Activated CD4-positive, alpha-beta memory T cell treated with anti-CD3 and anti-CD28 coated beads for 36 hours (primary cell): ENCODE results near the gene DHX30. TPM values are rescaled to one million over a fixed set of nuclear protein-coding genes. Genes with fewer than 3 reads are reported as not detected.
"Not testable (repeated sequence)": the region's sequence is repeated elsewhere in the genome, so short reads cannot be mapped to it uniquely, and the experiment has no call there.

Experiments
- CTCF ChIA-PET: fragments of 350-600 bp; sonication (Branson Sonifier 250); formaldehyde crosslinking; loops from one replicate; lab custom pipeline; 2021; ENCODE audit warnings: antibody characterized with exemption, inconsistent platforms; lab: Charles Lee
- POLR2A ChIA-PET: fragments of 350-600 bp; sonication (Branson Sonifier 250); formaldehyde crosslinking; loops from one replicate; lab custom pipeline; 2021; ENCODE audit warnings: antibody characterized with exemption; lab: Charles Lee
- DNase-seq: peaks from one replicate; pipeline ENCODE4 v3.0.0-alpha.2; 2020
- H3K27ac Mint-ChIP-seq: one replicate; pipeline ENCODE4 v1.8.0; 2021; ENCODE audit warnings: mixed read lengths
- H3K27me3 Mint-ChIP-seq: one replicate; pipeline ENCODE4 v1.8.0; 2021; ENCODE audit warnings: mixed read lengths
- H3K36me3 Mint-ChIP-seq: one replicate; pipeline ENCODE4 v1.8.0; 2021; ENCODE audit warnings: mixed read lengths
- H3K4me1 Mint-ChIP-seq: one replicate; pipeline ENCODE4 v1.8.0; 2021; ENCODE audit warnings: low read depth, mixed read lengths
- H3K4me3 Mint-ChIP-seq: one replicate; pipeline ENCODE4 v1.8.0; 2021; ENCODE audit warnings: mild to moderate bottlenecking, mixed read lengths
- H3K9me3 Mint-ChIP-seq: one replicate; pipeline ENCODE4 v1.8.0; 2021; ENCODE audit warnings: mixed read lengths
- intact Hi-C: fragments of 100-400 bp; cut with micrococcal nuclease; formaldehyde crosslinking; loops from one replicate; pipeline ENCODE4 v1.15.1; 2023
- total RNA-seq, 2 experiments: library from RNA; stranded (reverse); gene quantifications; one replicate each; pipeline ENCODE4 v1.2.3, GENCODE V29; 2021

The DHX30 gene
- 10 to 100 TPM; 76.7 to 77.5 TPM for total RNA-seq

GRCh38 chr3:47802734-47803479 is at the start of gene DHX30:
Gene DHX30, plus strand, starts transcription at chr3:47803138. Its CDS starts 7,546 bp downstream, at chr3:47810684.
- H3K36me3 Mint-ChIP-seq = no peaks in the 10 kb centered on the region
- no peaks in the 10 kb centered on the region for H3K9me3 Mint-ChIP-seq
- H3K4me1 Mint-ChIP-seq = peaks cover 21% of the 10 kb centered on the region
- no peaks in the 10 kb centered on the region for H3K27me3 Mint-ChIP-seq
- DNase-seq = peak; percentile 90
- CTCF ChIA-PET = interaction anchor here (0.7 to 1.9 kb wide), 8 partner anchors 13 to 633 kb away, joined by 3 to 18 read pairs (median 3); partner anchors contain the start of gene SCAP
- intact Hi-C loops = loop anchor here (2.0 to 5.0 kb wide), 3 partner anchors 14 to 291 kb away; partner anchors contain the start of gene ELP6
- POLR2A ChIA-PET = interaction anchor here (0.7 to 1.6 kb wide), 3 partner anchors 22 to 285 kb away, joined by 3 to 10 read pairs (median 4); no protein-coding TSS in a partner anchor
- H3K27ac Mint-ChIP-seq = peak within 1 kb of the TSS; percentile 87
- peak within 1 kb of the TSS; percentile 92 for H3K4me3 Mint-ChIP-seq

DNA sequence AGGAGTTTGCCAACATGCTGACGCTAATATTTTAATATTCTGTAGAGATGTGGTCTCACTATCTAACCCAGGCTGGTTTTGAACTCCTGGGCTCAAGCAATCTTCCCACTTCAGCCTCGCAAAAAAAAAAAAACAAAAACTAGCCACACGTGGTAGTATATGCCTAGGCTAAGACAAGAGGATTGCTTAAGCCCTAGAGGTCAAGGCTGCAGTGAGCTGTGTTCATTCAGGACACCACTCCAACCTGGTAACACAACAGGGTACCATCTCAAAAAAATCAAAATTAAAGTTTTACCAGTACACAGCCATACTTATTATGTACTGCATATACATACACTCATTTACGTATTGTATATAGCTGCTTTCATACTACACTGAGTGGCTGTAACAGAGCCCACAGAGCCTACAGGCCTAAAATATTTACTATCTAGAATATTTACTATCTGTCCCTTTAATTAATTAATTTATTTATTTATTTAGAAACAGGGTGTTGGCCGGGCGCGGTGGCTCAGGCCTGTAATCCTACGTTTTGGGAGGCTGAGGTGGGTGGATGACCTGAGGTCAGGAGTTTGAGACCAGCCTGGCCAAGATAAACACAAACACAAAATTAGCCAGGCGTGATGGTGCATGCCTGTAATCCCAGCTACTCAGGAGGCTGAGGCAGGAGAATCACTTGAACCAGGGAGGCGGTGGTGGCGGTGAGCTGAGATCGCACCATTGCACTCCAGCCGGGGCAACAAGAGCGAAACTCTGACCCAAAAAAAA is 44.5 kb upstream of the DHX30 start:
- Mint-ChIP-seq H3K27ac (no peak overlapping the region), H3K4me1 (peaks cover 8% of the 10 kb centered on the region), H3K4me3 (no peak overlapping the region), H3K9me3 (no peaks in the 10 kb centered on the region), H3K36me3 (peaks cover 16% of the 10 kb centered on the region), H3K27me3 (no peaks in the 10 kb centered on the region)
- ChIA-PET POLR2A (no interaction called here), CTCF (no interaction called here)
- DNase-seq = no peak
- intact Hi-C loops = no loop called here

DNA sequence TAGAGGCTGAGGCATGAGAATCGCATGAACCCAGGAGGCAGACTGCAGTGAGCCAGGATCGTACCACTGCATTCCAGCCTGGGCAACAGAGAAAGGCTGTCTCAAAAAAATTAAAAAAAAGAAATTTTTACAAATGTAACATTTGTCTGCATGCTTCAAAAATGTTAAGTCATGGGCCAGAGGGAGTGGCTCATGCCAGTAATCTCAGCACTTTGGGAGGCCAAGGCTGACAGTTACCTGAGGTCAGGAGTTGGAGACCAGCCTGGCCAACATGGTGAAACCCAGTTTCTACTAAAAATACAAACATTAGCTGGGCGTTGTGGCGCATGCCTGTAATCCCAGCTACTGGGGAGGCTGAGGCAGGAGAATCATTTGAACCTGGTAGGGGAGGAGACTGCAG is 42.7 kb upstream of the DHX30 start:
- H3K36me3 Mint-ChIP-seq = peaks cover 15% of the 10 kb centered on the region
- H3K27ac Mint-ChIP-seq, intact Hi-C loops, POLR2A ChIA-PET, H3K4me1 Mint-ChIP-seq, H3K4me3 Mint-ChIP-seq, H3K9me3 Mint-ChIP-seq, DNase-seq, CTCF ChIA-PET, H3K27me3 Mint-ChIP-seq: not testable (repeated sequence)

DNA sequence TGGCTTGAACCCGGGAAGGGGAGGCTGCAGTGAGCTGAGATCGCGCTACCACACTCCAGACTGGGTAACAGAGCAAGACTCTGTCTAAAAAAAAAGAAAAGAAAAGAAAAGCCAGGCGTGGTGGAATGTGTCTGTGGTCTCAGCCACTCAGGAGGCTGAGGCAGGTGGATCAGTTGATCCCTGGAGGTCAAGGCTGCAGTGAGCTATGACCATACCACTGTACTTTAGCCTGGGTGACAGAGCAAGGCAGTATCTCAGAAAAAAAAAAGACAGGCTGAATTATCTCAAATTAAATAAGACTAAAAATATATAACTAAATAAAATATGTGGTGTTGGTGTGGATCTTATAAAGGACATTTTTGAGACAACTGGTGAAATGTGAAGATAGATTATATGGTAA is 41.9 kb upstream of the DHX30 start:
- Mint-ChIP-seq H3K36me3 (peaks cover 15% of the 10 kb centered on the region), H3K9me3 (no peaks in the 10 kb centered on the region), H3K27ac (no peak overlapping the region), H3K4me3 (no peak overlapping the region), H3K27me3 (no peaks in the 10 kb centered on the region), H3K4me1 (peaks cover 6% of the 10 kb centered on the region)
- ChIA-PET POLR2A (no interaction called here), CTCF (no interaction called here)
- DNase-seq = no peak
- intact Hi-C loops = no loop called here

DNA sequence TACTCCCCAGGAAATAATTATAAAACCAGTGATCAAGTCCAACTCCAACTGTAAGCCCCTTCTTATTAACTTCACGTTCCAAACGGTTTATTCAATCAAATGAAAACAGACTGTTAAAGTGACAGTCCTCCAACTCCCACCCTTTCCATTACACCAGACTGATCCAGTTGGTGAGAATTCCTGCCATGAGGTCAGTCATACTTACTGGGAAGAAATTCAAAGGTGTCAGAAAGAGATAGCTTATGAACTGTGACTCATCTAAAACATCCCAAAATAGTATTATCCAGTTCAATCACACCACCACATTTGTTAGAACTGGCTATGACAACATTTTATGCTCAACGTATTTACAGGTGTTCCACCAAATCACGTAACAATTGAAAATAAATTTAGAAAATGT is 40.7 kb upstream of the DHX30 start:
- H3K9me3 Mint-ChIP-seq = no peaks in the 10 kb centered on the region
- H3K4me3 Mint-ChIP-seq = no peak overlapping the region
- H3K27me3 Mint-ChIP-seq = no peaks in the 10 kb centered on the region
- peaks cover 6% of the 10 kb centered on the region for H3K4me1 Mint-ChIP-seq
- no peak for DNase-seq
- intact Hi-C loops = no loop called here
- H3K27ac Mint-ChIP-seq = peak overlapping the region; percentile 24
- ChIA-PET CTCF (no interaction called here), POLR2A (no interaction called here)
- H3K36me3 Mint-ChIP-seq = peaks cover 9% of the 10 kb centered on the region

DNA sequence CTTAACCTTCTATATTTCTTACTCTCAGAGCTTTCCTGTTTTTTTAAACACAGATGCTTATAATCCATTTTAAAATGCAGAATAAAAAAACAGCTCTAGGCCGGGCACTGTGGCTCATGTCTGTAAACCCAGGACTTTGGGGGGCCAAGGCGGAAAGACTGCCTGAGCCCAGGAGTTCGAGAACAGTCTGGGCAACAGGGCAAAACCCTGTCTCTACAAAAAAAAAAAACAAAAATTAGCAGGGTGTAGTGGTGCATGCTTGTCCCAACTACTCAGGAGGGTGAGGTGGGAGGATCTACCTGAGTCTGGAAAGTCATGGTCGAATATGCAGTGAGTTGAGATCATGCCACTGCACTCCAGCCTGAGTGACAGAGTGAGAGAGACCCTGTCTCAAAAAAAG is 36.8 kb upstream of the DHX30 start:
- peaks cover 10% of the 10 kb centered on the region for H3K36me3 Mint-ChIP-seq
- ChIA-PET CTCF (no interaction called here), POLR2A (no interaction called here)
- peaks cover 8% of the 10 kb centered on the region for H3K4me1 Mint-ChIP-seq
- DNase-seq = no peak
- no peak overlapping the region for H3K27ac Mint-ChIP-seq
- intact Hi-C loops = no loop called here
- no peak overlapping the region for H3K4me3 Mint-ChIP-seq
- no peaks in the 10 kb centered on the region for H3K27me3 Mint-ChIP-seq
- no peaks in the 10 kb centered on the region for H3K9me3 Mint-ChIP-seq

- POLR2A ChIA-PET = no interaction called here
Observed at GRCh38 chr3:47772047-47772446, 30.9 kb upstream of the DHX30 start.

DNA sequence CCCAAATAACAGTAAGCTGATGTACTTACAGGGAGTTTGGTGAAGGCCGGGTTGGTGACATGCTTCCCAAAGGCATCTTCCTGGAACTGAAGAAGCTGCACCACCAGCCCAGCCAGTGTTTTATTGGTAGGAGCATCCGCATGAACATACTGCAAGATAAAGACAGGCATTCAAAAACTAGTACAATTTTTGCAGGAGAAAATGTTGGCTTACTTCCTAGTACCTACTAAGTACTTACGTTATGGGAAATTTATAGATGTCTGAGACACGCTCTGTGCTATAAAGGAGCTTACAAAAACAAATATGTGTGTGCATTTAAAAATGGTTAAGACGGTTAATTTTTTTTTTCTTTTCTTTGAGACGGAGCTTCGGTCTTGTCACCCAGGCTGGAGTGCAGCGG is 30.1 kb upstream of the DHX30 start:
- DNase-seq = no peak
- no peaks in the 10 kb centered on the region for H3K9me3 Mint-ChIP-seq
- intact Hi-C loops = no loop called here
- H3K27me3 Mint-ChIP-seq = no peaks in the 10 kb centered on the region
- no peak overlapping the region for H3K4me3 Mint-ChIP-seq
- POLR2A ChIA-PET = no interaction called here
- peak overlapping the region; percentile 8 for H3K27ac Mint-ChIP-seq
- peaks cover 18% of the 10 kb centered on the region for H3K36me3 Mint-ChIP-seq
- CTCF ChIA-PET = no interaction called here
- H3K4me1 Mint-ChIP-seq = peaks cover 16% of the 10 kb centered on the region

More at GRCh38 chr3:47772047-47772446, 30.9 kb upstream of the DHX30 start:
- H3K4me3 Mint-ChIP-seq = no peak overlapping the region
- no peaks in the 10 kb centered on the region for H3K9me3 Mint-ChIP-seq
- peaks cover 18% of the 10 kb centered on the region for H3K36me3 Mint-ChIP-seq
- DNase-seq = no peak
- CTCF ChIA-PET = no interaction called here
- peaks cover 16% of the 10 kb centered on the region for H3K4me1 Mint-ChIP-seq
- intact Hi-C loops = no loop called here
- H3K27me3 Mint-ChIP-seq = no peaks in the 10 kb centered on the region
- H3K27ac Mint-ChIP-seq = no peak overlapping the region

GRCh38 chr3:47778746-47779145 is 24.2 kb upstream of the DHX30 start:
- peaks cover 27% of the 10 kb centered on the region for H3K4me1 Mint-ChIP-seq
- H3K27ac Mint-ChIP-seq = no peak overlapping the region
- CTCF ChIA-PET = no interaction called here
- H3K4me3 Mint-ChIP-seq = no peak overlapping the region
- POLR2A ChIA-PET = no interaction called here
- peaks cover 17% of the 10 kb centered on the region for H3K36me3 Mint-ChIP-seq
- no peaks in the 10 kb centered on the region for H3K27me3 Mint-ChIP-seq
- DNase-seq = no peak
- intact Hi-C loops = no loop called here
- no peaks in the 10 kb centered on the region for H3K9me3 Mint-ChIP-seq

DNA sequence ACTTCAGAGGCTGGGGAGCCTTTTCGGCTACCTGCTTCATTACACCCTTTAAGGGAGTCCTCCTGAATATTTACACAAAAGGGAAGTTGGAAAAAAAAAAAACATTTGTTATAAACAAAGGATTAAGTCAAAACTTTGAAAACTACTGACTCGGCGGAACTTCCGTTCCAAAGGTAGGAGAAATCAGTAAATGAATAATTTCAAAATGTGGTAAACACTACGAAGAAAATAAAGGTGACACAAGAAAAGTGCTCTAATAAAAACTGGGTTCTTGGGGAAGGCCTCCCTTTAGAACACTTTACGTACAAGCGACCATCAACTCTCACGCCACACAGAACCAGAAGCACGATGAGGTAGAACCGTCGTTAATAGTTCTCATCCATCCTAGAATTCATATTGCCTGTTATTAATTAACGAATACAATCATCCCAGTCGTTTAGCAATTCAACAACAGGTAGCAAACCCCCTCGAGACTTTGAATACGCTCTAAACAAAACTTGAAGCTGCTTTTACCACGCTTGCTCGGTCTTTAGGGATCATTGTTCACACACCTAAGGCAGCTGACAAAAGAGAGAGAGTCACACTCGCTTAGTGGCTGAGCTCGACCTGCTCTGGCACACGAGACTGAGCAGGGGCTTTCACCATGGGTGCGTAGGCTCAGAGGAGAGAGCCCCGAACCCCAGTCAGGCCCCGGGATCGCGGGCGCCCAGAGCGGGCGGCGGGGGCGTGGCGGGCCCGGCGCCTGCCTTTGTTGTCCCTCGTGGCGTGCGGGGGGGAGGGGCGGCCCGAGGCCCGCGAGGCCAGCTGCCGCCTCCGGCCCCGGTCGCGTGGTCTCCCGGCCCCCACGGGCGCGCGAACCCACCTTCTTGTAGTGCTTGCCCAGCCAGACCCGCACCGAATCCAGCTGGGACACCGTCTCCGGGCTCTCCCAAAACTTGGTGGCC is 21.9 kb upstream of the DHX30 start:
- Mint-ChIP-seq H3K9me3 (no peaks in the 10 kb centered on the region), H3K27ac (peak overlapping the region; percentile 95), H3K36me3 (peaks cover 14% of the 10 kb centered on the region), H3K27me3 (no peaks in the 10 kb centered on the region), H3K4me3 (peak overlapping the region; percentile 78), H3K4me1 (peaks cover 20% of the 10 kb centered on the region)
- POLR2A ChIA-PET = interaction anchor here (1.1 to 1.5 kb wide), 3 partner anchors 10 to 259 kb away, joined by 3 to 7 read pairs (median 5); no protein-coding TSS in a partner anchor
- CTCF ChIA-PET = interaction anchor here (1.8 kb wide), 1 partner anchor 259 kb away, joined by 5 read pairs; no protein-coding TSS in a partner anchor
- DNase-seq = peak; percentile 75
- intact Hi-C loops = loop anchor here (1.0 to 5.0 kb wide), 3 partner anchors 8 to 306 kb away; partner anchors contain the start of gene SCAP

DNA sequence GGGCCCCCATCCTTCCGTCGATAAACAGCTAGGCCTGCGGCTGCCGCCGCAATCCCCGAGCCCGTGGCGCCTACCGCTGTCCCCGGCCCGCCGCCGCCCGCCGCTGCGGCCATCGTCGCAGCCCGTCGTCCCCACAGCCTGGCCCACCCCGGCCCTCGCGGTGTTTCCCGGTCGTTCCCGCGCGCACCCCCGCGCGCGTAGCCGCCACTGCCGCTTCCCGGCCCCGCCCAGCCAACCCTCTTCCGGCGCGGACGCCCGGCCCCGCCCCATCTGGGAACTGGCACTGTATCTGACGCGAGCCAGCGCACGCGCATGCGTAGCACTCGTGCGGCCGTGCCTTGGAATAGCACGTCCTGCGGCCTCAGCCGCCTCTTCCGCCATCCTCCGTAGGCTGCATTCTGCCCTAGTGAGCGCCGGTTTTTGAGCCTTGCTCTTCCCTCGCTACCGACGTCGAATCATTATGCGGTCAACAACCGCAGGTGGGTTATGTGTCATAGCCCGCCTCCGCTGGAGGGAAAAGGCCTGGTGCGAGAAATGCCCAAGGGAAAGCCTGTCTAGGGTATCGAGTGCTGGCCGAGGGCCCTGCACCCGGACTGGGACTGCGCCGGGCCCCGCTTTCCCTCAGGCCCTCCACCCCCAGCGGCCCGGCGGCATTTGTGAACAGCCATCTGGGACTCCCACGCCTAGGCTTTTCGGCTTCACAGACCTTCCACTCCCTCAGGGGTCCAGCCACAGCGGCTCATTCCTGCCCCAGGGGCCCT is 21.1 kb upstream of the DHX30 start, which contains the start of gene SMARCC1:
SMARCC1 (minus strand) TSS at position 209 of the 761 bp plus-strand sequence; CDS start at position 113, 96 bp downstream.
- ChIA-PET POLR2A (interaction anchor here (1.1 to 1.5 kb wide), 3 partner anchors 11 to 259 kb away, joined by 3 to 7 read pairs (median 5); no protein-coding TSS in a partner anchor), CTCF (no interaction called here)
- Mint-ChIP-seq H3K27ac (peak within 1 kb of the TSS; percentile 95), H3K4me3 (peak within 1 kb of the TSS; percentile 78), H3K36me3 (peaks cover 14% of the 10 kb centered on the region), H3K9me3 (no peaks in the 10 kb centered on the region), H3K4me1 (peaks cover 15% of the 10 kb centered on the region), H3K27me3 (no peaks in the 10 kb centered on the region)
- intact Hi-C loops = loop anchor here (1.0 to 5.0 kb wide), 3 partner anchors 7 to 307 kb away; partner anchors contain the start of gene SCAP
- peak; percentile 99 for DNase-seq
